Measurements from ENCODE around the gene RERE. TPM values are rescaled to one million over a fixed set of nuclear protein-coding genes. Genes with fewer than 3 reads are reported as not detected.

RERE gene
- total and polyA plus RNA-seq, 2 donors, result 69.0 to 168 TPM

- WGBS, result 90% methylated on average over 24 of the region's 24 CpGs
- no peak for DNase-seq (ENCODE audit: extremely low spot score)
- H3K27ac ChIP-seq (ENCODE audit: low read depth), result no peak overlapping the region
- peaks cover 4% of the 10 kb centered on the region for H3K36me3 ChIP-seq (ENCODE audit: insufficient read depth)
- no peaks in the 10 kb centered on the region for H3K4me1 ChIP-seq (ENCODE audit: insufficient read depth)
- H3K4me3 ChIP-seq (ENCODE audit: low read depth, low read length), result no peak overlapping the region
These were observed 466.3 kb downstream of the RERE start for GRCh38 chr1:8350914-8351684.

- Histone ChIP-seq H3K36me3 (ENCODE audit: insufficient read depth) (no peaks in the 10 kb centered on the region), H3K4me3 (ENCODE audit: low read depth, low read length) (no peak overlapping the region), H3K27ac (ENCODE audit: low read depth) (no peak overlapping the region), H3K4me1 (ENCODE audit: insufficient read depth) (no peaks in the 10 kb centered on the region)
- DNase-seq (ENCODE audit: extremely low spot score), result no peak
- WGBS, result 37% methylated on average over 14 of the region's 14 CpGs
These were observed 467.5 kb downstream of the RERE start for GRCh38 chr1:8349961-8350360.

- DNase-seq (ENCODE audit: extremely low spot score), result no peak
- Histone ChIP-seq H3K36me3 (ENCODE audit: insufficient read depth) (no peaks in the 10 kb centered on the region), H3K4me1 (ENCODE audit: insufficient read depth) (no peaks in the 10 kb centered on the region), H3K4me3 (ENCODE audit: low read depth, low read length) (no peak overlapping the region), H3K27ac (ENCODE audit: low read depth) (no peak overlapping the region)
- 87% methylated on average over 9 of the region's 9 CpGs for WGBS
These were observed 468.0 kb downstream of the RERE start for GRCh38 chr1:8349473-8349865.

- Histone ChIP-seq H3K4me1 (ENCODE audit: insufficient read depth) (no peaks in the 10 kb centered on the region), H3K4me3 (ENCODE audit: low read depth, low read length) (no peak overlapping the region), H3K27ac (ENCODE audit: low read depth) (no peak overlapping the region), H3K36me3 (ENCODE audit: insufficient read depth) (no peaks in the 10 kb centered on the region)
- no peak for DNase-seq (ENCODE audit: extremely low spot score)
- 35% methylated on average over 21 of the region's 21 CpGs for WGBS
These were observed 468.5 kb downstream of the RERE start for GRCh38 chr1:8348777-8349472.

GRCh38 chr1:8348047-8348776 lies 469.2 kb downstream of the RERE start:
- no peaks in the 10 kb centered on the region for H3K36me3 ChIP-seq (ENCODE audit: insufficient read depth)
- H3K4me3 ChIP-seq (ENCODE audit: low read depth, low read length), result no peak overlapping the region
- H3K4me1 ChIP-seq (ENCODE audit: insufficient read depth), result no peaks in the 10 kb centered on the region
- no peak for DNase-seq (ENCODE audit: extremely low spot score)
- no peak overlapping the region for H3K27ac ChIP-seq (ENCODE audit: low read depth)
- 88% methylated on average over 21 of the region's 21 CpGs for WGBS

GRCh38 chr1:8347635-8348034 lies 469.8 kb downstream of the RERE start:
- no peaks in the 10 kb centered on the region for H3K36me3 ChIP-seq (ENCODE audit: insufficient read depth)
- no peak overlapping the region for H3K4me3 ChIP-seq (ENCODE audit: low read depth, low read length)
- no peaks in the 10 kb centered on the region for H3K4me1 ChIP-seq (ENCODE audit: insufficient read depth)
- H3K27ac ChIP-seq (ENCODE audit: low read depth), result no peak overlapping the region
- 88% methylated on average over 15 of the region's 15 CpGs for WGBS
- DNase-seq (ENCODE audit: extremely low spot score), result no peak

GRCh38 chr1:8345621-8346415 lies 471.6 kb downstream of the RERE start:
- Histone ChIP-seq H3K4me3 (ENCODE audit: low read depth, low read length) (no peak overlapping the region), H3K36me3 (ENCODE audit: insufficient read depth) (no peaks in the 10 kb centered on the region), H3K27ac (ENCODE audit: low read depth) (no peak overlapping the region), H3K4me1 (ENCODE audit: insufficient read depth) (no peaks in the 10 kb centered on the region)
- no peak for DNase-seq (ENCODE audit: extremely low spot score)
- 92% methylated on average over 18 of the region's 18 CpGs for WGBS

GRCh38 chr1:8344893-8345507 lies 472.4 kb downstream of the RERE start:
- DNase-seq (ENCODE audit: extremely low spot score), result no peak
- Histone ChIP-seq H3K4me3 (ENCODE audit: low read depth, low read length) (no peak overlapping the region), H3K36me3 (ENCODE audit: insufficient read depth) (no peaks in the 10 kb centered on the region), H3K4me1 (ENCODE audit: insufficient read depth) (no peaks in the 10 kb centered on the region), H3K27ac (ENCODE audit: low read depth) (no peak overlapping the region)
- WGBS, result 97% methylated on average over 10 of the region's 10 CpGs

GRCh38 chr1:8343464-8344001 lies 473.9 kb downstream of the RERE start:
- 14% methylated on average over 32 of the region's 32 CpGs for WGBS
- Histone ChIP-seq H3K36me3 (ENCODE audit: insufficient read depth) (no peaks in the 10 kb centered on the region), H3K4me1 (ENCODE audit: insufficient read depth) (no peaks in the 10 kb centered on the region), H3K4me3 (ENCODE audit: low read depth, low read length) (no peak overlapping the region), H3K27ac (ENCODE audit: low read depth) (peak overlapping the region; percentile 68)
- DNase-seq (ENCODE audit: extremely low spot score), result peak; percentile 73

- WGBS, result 47% methylated on average over 11 of the region's 11 CpGs
- H3K27ac ChIP-seq (ENCODE audit: low read depth), result peak overlapping the region; percentile 12
- DNase-seq (ENCODE audit: extremely low spot score), result no peak
- no peak overlapping the region for H3K4me3 ChIP-seq (ENCODE audit: low read depth, low read length)
- no peaks in the 10 kb centered on the region for H3K36me3 ChIP-seq (ENCODE audit: insufficient read depth)
- no peaks in the 10 kb centered on the region for H3K4me1 ChIP-seq (ENCODE audit: insufficient read depth)
These were observed 474.4 kb downstream of the RERE start for GRCh38 chr1:8343044-8343443.

GRCh38 chr1:8342325-8342724 lies 475.1 kb downstream of the RERE start:
- no peak overlapping the region for H3K27ac ChIP-seq (ENCODE audit: low read depth)
- H3K36me3 ChIP-seq (ENCODE audit: insufficient read depth), result no peaks in the 10 kb centered on the region
- H3K4me1 ChIP-seq (ENCODE audit: insufficient read depth), result no peaks in the 10 kb centered on the region
- DNase-seq (ENCODE audit: extremely low spot score), result no peak
- WGBS, result 79% methylated on average over 10 of the region's 10 CpGs
- no peak overlapping the region for H3K4me3 ChIP-seq (ENCODE audit: low read depth, low read length)

GRCh38 chr1:8340448-8340847 lies 477.0 kb downstream of the RERE start:
- no peak overlapping the region for H3K4me3 ChIP-seq (ENCODE audit: low read depth, low read length)
- no peak overlapping the region for H3K27ac ChIP-seq (ENCODE audit: low read depth)
- WGBS, result 84% methylated on average over 6 of the region's 6 CpGs
- H3K4me1 ChIP-seq (ENCODE audit: insufficient read depth), result no peaks in the 10 kb centered on the region
- DNase-seq (ENCODE audit: extremely low spot score), result no peak
- H3K36me3 ChIP-seq (ENCODE audit: insufficient read depth), result no peaks in the 10 kb centered on the region

- Histone ChIP-seq H3K4me3 (ENCODE audit: low read depth, low read length) (no peak overlapping the region), H3K4me1 (ENCODE audit: insufficient read depth) (no peaks in the 10 kb centered on the region), H3K27ac (ENCODE audit: low read depth) (no peak overlapping the region), H3K36me3 (ENCODE audit: insufficient read depth) (no peaks in the 10 kb centered on the region)
- DNase-seq (ENCODE audit: extremely low spot score), result no peak
- WGBS, result 96% methylated on average over 13 of the region's 13 CpGs
These were observed 478.2 kb downstream of the RERE start for GRCh38 chr1:8339203-8339600.
